Lower leg skin (tissue), 3 donors: ENCODE data around the gene SLC19A2.

Experiments
- POLR2A ChIP-seq, 2 donors: fragments of 450-650 bp; IDR thresholded peaks; one replicate each; pipeline ENCODE4 v1.6.1; 2016 to 2017; ENCODE audit warnings: antibody characterized with exemption in 2 of 2, mild to moderate bottlenecking in 1 of 2, moderate library complexity in 1 of 2
- TF ChIP-seq, protein P1 (sequence below), 3 donors: fragments of 450-650 bp; IDR thresholded peaks; one replicate each; pipeline ENCODE4 v1.5.1; 2016; ENCODE audit warnings: antibody characterized with exemption in 3 of 3, mild to moderate bottlenecking in 3 of 3, moderate library complexity in 2 of 3

DNA sequence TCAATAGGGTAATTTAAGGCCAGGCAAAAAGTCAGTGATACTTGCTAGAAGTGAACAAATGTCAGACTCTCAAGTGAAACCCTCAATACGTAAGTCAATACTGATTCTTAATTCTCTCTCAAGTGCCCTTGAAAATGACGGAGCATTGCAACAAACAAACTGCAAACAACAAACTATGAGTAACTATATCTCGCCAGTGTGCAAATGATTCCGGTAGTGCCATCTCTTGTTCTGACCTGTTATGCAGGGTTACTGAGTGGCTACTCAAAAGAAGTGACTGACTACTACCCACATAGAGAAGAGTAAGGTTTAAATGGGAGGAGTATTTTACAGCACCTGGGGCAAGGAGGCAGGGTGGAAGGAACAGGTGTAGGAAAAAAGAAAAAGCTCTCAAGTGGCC lies 1.6 kb downstream of the SLC19A2 start:
- TF ChIP-seq POLR2A (IDR thresholded peaks at IDR 0.05): no peak
- TF ChIP-seq, protein P1, sequence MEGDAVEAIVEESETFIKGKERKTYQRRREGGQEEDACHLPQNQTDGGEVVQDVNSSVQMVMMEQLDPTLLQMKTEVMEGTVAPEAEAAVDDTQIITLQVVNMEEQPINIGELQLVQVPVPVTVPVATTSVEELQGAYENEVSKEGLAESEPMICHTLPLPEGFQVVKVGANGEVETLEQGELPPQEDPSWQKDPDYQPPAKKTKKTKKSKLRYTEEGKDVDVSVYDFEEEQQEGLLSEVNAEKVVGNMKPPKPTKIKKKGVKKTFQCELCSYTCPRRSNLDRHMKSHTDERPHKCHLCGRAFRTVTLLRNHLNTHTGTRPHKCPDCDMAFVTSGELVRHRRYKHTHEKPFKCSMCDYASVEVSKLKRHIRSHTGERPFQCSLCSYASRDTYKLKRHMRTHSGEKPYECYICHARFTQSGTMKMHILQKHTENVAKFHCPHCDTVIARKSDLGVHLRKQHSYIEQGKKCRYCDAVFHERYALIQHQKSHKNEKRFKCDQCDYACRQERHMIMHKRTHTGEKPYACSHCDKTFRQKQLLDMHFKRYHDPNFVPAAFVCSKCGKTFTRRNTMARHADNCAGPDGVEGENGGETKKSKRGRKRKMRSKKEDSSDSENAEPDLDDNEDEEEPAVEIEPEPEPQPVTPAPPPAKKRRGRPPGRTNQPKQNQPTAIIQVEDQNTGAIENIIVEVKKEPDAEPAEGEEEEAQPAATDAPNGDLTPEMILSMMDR (IDR thresholded peaks at IDR 0.05): no peak
